ENCODE measurements around the gene TNC.

Gene TNC

DNA sequence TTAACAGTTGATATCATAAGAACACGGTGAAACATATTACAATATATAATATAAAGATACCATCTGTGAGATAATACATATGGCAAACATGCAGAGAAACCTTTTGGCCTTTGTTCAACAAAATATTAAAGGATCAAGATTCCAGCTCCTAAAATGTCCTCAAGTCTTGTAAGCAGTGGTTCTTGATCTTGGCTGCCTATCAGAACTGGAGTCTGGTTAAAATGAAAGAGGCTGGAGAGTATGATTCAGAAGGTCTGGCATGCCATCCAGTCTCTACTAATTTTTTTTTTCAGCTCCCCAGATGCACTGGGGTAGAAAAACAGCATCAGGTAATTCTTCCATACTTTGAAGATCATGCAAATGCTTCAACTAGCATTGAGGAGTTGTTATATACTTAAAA, 83.2 kb downstream of the TNC start:
- no peaks in the 10 kb centered on the region for H3K9me3 Mint-ChIP-seq
- peaks cover 26% of the 10 kb centered on the region for H3K4me1 Mint-ChIP-seq (ENCODE audit: low read depth)
- no peak for DNase-seq
- no peak overlapping the region for H3K4me3 Mint-ChIP-seq
- H3K27ac Mint-ChIP-seq, result peak overlapping the region; percentile 92
- H3K36me3 Mint-ChIP-seq (ENCODE audit: low read depth), result no peaks in the 10 kb centered on the region
- H3K27me3 Mint-ChIP-seq, result peaks cover 5% of the 10 kb centered on the region

DNA sequence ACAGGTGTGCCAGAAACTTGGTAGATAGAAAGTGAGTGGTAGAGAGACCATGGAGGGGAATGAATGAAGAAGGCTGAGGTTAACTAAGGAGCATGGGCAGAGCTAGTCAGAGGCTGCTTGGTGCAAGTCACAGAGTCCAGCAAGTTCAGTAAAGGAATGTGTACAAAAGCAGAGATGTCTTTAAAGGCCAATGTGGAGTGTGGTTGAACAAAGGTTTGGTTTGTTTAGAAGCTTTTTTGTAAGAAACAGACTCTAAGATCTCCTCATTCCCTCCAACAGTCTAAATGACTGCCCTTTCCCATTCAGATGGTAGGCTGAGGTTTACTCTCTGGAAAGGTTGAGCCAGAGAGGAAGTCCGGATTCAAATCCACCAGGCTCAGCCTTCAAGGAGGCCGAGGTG, 84.2 kb downstream of the TNC start:
- Mint-ChIP-seq H3K4me3 (no peak overlapping the region), H3K27ac (no peak overlapping the region), H3K4me1 (ENCODE audit: low read depth) (peaks cover 26% of the 10 kb centered on the region), H3K9me3 (no peaks in the 10 kb centered on the region), H3K27me3 (peaks cover 7% of the 10 kb centered on the region), H3K36me3 (ENCODE audit: low read depth) (no peaks in the 10 kb centered on the region)
- no peak for DNase-seq

DNA sequence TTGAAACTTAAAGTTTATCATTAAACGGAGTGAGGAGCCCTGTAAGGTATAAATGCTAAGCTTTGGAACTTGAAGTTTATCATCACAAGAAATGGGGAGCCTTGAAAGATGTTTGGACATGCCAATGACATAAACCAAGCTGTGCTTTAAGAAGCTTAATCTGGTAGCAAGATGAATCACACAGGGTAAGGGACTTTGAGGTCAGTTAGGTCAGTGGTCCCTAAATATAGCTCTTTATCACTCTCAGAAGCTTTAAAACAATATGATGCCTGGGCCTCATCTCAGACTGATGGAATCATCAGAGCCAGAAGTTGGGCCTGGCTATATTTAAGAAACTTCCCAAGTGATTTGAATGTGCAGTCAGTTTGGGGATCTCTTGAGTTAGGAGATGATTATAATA, 85.7 kb downstream of the TNC start:
- Mint-ChIP-seq H3K4me1 (ENCODE audit: low read depth) (peaks cover 26% of the 10 kb centered on the region), H3K36me3 (ENCODE audit: low read depth) (no peaks in the 10 kb centered on the region), H3K4me3 (no peak overlapping the region), H3K27ac (no peak overlapping the region), H3K9me3 (no peaks in the 10 kb centered on the region), H3K27me3 (peaks cover 9% of the 10 kb centered on the region)
- no peak for DNase-seq

DNA sequence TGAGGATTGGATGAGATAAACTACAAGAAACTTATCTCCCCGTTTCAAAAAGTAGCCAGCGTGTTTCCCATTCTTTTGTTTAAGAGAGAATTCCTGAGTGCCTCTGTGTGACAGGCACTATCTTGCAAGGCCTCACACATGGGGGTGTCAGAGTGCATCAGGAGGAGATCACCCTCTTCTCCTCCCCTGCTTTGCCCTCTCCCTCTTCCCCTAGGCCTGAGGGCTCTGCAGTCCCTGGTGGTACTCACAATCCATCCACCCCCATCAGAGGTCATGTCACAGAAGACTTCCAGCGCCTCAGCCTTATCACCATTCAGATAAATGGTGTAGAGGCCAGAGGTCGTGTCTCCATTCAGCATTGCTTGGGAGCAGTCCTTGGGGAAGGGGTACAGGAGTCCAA, 88.0 kb downstream of the TNC start:
- no peak overlapping the region for H3K4me3 Mint-ChIP-seq
- H3K36me3 Mint-ChIP-seq (ENCODE audit: low read depth), result no peaks in the 10 kb centered on the region
- no peak for DNase-seq
- no peak overlapping the region for H3K27ac Mint-ChIP-seq
- H3K4me1 Mint-ChIP-seq (ENCODE audit: low read depth), result peaks cover 3% of the 10 kb centered on the region
- peaks cover 17% of the 10 kb centered on the region for H3K27me3 Mint-ChIP-seq
- H3K9me3 Mint-ChIP-seq, result no peaks in the 10 kb centered on the region

DNA sequence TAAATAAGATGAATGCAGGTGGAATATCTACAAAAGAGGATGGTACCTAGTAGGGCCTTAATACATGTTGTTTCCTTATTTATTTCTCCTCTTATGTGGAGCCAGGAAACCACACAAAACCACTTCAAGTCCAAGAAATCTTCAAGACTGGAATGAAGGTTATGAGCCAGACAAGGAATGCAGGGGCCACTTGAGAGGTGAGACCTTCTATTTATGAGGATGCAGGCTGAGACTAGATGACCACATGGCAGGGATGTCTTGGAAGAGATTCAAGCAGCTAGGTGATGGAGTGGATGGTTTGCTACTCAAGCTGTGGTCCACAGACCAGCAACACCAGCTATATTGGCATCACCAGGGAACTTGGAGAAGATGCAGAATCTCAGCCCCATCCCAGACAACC, 92.2 kb downstream of the TNC start:
- no peak for DNase-seq
- Mint-ChIP-seq H3K27ac (no peak overlapping the region), H3K36me3 (ENCODE audit: low read depth) (no peaks in the 10 kb centered on the region), H3K27me3 (peaks cover 12% of the 10 kb centered on the region), H3K9me3 (no peaks in the 10 kb centered on the region), H3K4me1 (ENCODE audit: low read depth) (peaks cover 4% of the 10 kb centered on the region), H3K4me3 (no peak overlapping the region)

DNA sequence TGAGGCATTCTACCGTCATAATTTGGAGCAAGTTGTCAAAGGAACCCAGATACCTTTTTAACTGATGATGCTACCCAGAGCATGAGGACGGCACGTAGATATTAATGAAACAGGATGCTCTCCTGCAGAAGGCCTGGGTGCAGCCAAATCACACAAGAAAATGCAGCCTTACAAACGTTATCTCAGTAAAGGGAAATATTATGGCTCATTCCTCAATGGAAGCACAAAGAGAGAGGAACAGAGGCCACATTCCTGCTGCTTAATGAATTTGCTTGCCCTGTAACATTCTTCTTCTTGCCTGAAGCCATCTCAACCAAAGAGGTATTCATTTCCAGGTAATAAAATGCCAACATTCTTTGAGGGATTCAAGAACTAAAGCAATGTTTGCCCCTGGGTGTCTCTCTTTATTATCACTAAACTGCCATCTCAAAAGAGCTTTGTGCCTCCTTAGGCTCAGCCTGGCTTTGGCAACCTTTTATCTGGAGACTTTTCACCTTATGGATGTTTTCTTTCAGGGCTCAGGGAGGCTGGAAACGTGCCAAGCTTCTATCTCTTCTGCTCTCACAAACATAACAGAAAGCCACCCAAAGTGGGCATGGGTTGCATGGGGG, 92.9 kb downstream of the TNC start:
- no peak overlapping the region for H3K4me3 Mint-ChIP-seq
- H3K36me3 Mint-ChIP-seq (ENCODE audit: low read depth), result no peaks in the 10 kb centered on the region
- peaks cover 12% of the 10 kb centered on the region for H3K27me3 Mint-ChIP-seq
- no peak for DNase-seq
- H3K27ac Mint-ChIP-seq, result no peak overlapping the region
- H3K9me3 Mint-ChIP-seq, result no peaks in the 10 kb centered on the region
- H3K4me1 Mint-ChIP-seq (ENCODE audit: low read depth), result peaks cover 4% of the 10 kb centered on the region

DNA sequence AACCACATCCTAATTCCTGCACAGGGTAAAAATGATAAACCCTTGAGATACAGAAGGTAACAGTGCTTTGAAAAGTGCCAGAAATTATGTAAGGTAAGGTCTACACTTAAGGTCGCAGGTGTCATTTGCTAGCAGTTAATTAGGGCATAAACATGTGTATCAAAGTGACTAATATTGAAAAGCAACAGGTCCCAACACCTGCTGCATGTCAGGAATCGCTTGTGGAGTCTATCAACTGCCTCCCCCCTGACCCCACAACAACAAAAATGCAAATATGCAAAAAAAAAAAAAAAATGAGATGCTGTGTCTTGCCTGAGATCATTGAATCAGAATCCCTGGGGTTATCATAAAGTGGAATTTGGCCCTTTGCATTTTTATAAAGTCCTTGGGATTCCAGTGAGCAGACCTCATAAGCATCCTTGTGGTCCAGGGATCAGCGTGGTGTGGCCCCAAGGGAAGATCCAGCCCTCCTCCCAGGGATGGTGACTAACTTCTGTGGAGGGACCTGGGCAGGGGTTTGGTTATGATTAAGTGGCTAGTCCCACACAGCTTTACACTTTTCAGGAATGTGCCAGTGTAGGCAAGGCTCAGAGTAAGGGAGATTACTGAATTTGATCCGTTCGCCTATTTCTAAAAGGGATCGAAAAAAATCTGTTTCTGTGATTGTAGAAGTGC, 95.1 kb downstream of the TNC start:
- Mint-ChIP-seq H3K4me1 (ENCODE audit: low read depth) (peaks cover 6% of the 10 kb centered on the region), H3K4me3 (no peak overlapping the region), H3K9me3 (no peaks in the 10 kb centered on the region), H3K27ac (no peak overlapping the region), H3K27me3 (peaks cover 10% of the 10 kb centered on the region), H3K36me3 (ENCODE audit: low read depth) (no peaks in the 10 kb centered on the region)
- no peak for DNase-seq

DNA sequence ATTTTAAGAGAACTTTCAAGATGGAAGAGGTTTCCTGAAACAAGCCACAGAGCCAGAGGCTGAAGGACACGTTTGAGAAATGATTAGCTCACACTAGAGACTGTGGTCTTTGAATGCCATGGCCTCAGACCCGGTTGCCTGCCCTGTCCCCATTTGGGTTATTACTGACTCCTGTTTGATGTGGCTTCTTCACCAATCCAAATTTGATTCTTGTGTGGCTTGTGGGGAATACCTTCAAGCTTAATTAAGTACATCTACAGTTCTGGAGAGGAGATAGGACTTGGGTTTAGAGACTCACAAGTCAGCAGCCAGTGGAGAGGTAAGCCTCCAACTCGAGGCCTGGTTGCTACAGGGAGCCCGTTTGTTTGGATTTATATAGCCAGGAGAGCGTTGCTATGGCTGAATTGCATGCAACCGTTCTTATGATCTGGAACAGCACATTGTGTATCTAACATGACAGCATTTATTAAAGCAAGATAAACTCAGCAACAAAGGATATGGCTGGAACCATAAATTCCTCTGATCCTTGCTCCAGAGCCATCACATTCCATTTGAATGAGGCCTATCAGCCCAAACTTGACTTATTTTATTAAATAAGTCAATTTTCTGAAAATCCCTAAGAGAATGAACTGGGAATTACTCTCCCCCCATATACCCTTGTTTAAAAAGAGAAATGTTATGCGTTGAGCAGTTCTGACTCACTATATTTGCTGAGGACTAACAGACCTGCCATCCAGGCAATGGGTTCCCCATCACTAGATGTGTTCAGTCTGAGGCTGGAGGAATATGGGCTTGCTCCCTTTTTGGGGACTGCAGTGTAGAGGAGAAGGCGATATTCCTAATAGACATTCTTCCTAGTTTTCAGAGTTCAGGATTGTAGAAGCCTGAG, 99.2 kb downstream of the TNC start:
- Mint-ChIP-seq H3K4me3 (no peak overlapping the region), H3K36me3 (ENCODE audit: low read depth) (no peaks in the 10 kb centered on the region), H3K4me1 (ENCODE audit: low read depth) (peaks cover 16% of the 10 kb centered on the region), H3K9me3 (no peaks in the 10 kb centered on the region), H3K27ac (no peak overlapping the region), H3K27me3 (no peaks in the 10 kb centered on the region)
- no peak for DNase-seq

DNA sequence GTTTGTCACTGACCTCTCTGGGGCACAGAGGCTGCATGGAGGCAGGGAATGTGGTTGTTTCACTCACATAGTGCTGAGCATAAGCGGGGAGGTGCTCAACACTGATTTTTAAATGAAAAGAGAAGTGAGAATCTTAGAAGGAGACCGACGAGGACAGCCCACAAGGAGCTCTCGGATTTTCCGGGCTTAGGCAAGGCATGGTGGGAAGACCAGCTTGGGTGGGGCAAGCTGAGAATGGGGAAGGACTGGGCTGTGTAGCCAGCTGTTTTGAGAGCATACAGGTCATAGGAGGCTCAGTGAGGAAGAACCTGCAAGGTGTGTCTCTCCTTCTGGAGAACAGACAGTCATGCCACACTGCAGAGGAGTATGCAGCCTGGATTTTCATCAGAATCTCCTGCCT, 101.6 kb downstream of the TNC start:
- Mint-ChIP-seq H3K27me3 (no peaks in the 10 kb centered on the region), H3K27ac (no peak overlapping the region), H3K4me1 (ENCODE audit: low read depth) (peaks cover 35% of the 10 kb centered on the region), H3K36me3 (ENCODE audit: low read depth) (no peaks in the 10 kb centered on the region), H3K9me3 (no peaks in the 10 kb centered on the region), H3K4me3 (no peak overlapping the region)
- DNase-seq, result no peak

DNA sequence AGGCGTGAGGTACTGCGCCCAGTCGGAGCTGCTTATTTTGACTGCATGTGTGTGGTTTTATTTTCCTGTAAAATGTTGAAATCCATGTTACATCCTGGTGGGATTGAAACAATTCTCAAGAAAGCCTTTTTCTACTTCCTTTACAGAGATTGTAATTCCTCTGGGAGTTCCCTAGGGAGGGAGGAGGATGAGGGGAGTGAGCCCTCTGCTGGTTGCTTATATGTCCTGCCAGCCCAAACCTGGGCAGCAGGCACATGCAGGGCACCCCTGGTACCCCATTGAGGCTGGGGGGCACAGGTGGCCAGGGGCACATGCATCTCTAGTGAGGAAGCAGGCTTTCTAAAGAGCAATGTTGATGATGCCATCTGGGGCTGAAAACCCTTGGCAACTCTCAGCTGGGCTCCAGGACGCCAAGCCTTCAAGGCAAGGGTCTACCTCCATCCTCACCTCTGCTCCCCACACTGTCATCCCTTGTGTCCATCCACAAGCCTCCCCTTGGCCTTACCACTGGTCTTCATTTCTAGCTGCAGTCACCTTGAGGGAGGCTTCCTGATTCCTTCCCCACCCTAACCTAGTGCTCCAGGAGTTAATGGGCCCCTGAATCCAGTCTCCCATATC, 102.8 kb downstream of the TNC start:
- Mint-ChIP-seq H3K36me3 (ENCODE audit: low read depth) (no peaks in the 10 kb centered on the region), H3K9me3 (no peaks in the 10 kb centered on the region), H3K27me3 (no peaks in the 10 kb centered on the region), H3K4me1 (ENCODE audit: low read depth) (peaks cover 43% of the 10 kb centered on the region), H3K27ac (no peak overlapping the region), H3K4me3 (no peak overlapping the region)
- DNase-seq, result no peak

DNA sequence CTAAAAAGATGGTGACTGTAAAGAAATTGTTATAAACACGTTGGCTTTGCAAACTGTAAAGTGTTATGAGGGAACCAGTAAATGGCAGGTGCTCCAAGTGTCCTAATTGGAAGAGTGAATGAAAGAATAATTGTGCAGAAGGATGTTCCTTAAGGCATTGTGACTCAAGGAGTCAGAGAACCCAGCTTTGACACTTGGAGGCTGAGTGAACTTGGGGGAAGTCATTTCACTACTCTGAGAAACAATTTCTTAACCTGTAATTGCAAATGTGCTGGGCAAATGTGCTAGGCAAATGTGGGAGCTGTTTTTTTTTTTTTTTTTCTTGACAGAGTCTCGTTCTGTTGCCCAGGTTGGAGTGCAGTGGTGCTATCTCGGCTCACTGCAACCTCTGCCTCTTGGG, 103.5 kb downstream of the TNC start:
- Mint-ChIP-seq H3K27ac (peak overlapping the region; percentile 39), H3K36me3 (ENCODE audit: low read depth) (no peaks in the 10 kb centered on the region), H3K9me3 (no peaks in the 10 kb centered on the region), H3K4me3 (no peak overlapping the region), H3K4me1 (ENCODE audit: low read depth) (peaks cover 50% of the 10 kb centered on the region), H3K27me3 (no peaks in the 10 kb centered on the region)
- DNase-seq, result no peak

DNA sequence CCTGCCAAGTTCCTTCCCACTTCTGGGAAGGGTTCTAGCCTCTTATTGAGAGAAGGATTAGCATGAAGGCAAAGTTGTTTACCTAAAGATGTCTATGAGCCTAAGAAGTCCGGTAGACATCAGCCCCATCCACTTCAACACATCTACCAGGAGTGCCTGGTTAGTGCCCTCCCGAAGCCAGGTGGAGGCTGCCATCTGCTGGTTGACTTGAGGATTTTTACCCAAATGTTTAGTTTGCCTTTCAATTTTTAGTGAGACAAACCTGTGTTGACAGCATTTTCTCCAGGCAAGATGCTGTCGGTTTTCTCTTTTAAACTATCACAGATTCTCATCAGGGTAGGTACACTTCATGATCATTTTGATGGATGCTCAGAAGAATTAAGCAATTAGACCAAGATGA, 104.0 kb downstream of the TNC start:
- DNase-seq, result peak; percentile 81
- H3K4me3 Mint-ChIP-seq, result no peak overlapping the region
- no peaks in the 10 kb centered on the region for H3K9me3 Mint-ChIP-seq
- H3K27me3 Mint-ChIP-seq, result no peaks in the 10 kb centered on the region
- H3K4me1 Mint-ChIP-seq (ENCODE audit: low read depth), result peaks cover 54% of the 10 kb centered on the region
- H3K27ac Mint-ChIP-seq, result peak overlapping the region; percentile 42
- no peaks in the 10 kb centered on the region for H3K36me3 Mint-ChIP-seq (ENCODE audit: low read depth)

DNA sequence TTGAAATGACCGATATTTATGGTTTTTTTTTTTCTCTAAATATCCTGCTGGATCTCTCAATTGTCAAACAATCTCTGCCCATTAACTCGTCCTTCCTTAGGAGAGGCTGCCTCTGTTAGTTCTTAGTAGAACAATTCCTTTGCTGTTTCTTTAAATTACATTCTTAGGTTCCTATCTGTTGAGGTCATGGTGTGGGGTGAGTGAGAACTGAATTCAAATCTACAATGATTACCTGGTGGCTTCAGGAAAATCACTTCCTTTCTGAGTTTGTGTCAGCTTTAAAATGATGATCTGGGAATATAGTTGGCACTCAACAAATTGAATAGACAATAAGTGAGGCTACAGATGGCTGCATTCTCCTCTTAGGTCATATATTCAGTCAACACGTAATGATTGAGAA, 105.5 kb downstream of the TNC start:
- DNase-seq, result no peak
- no peaks in the 10 kb centered on the region for H3K36me3 Mint-ChIP-seq (ENCODE audit: low read depth)
- H3K27me3 Mint-ChIP-seq, result no peaks in the 10 kb centered on the region
- H3K4me1 Mint-ChIP-seq (ENCODE audit: low read depth), result peaks cover 66% of the 10 kb centered on the region
- H3K4me3 Mint-ChIP-seq, result no peak overlapping the region
- H3K9me3 Mint-ChIP-seq, result no peaks in the 10 kb centered on the region
- peak overlapping the region; percentile 5 for H3K27ac Mint-ChIP-seq

DNA sequence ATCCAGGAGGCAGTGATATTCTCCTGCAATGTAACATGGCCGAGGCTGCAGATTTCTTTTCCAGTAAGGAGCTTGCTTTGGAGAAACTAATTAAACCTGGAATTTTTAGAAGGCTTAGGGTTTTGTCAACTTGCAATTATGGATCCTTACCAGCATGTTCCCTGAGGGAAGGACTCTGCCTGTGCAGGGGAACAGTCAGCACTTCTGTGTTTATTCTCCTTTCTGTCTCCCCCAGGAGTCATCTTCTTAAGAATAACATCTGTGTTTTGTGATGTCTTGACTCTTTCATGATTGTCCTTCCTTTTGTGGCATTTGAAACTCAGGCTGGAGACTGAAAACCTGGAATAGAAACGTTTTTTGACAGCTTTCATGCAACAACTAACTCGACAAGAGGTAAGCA, 107.1 kb downstream of the TNC start:
- peaks cover 82% of the 10 kb centered on the region for H3K4me1 Mint-ChIP-seq (ENCODE audit: low read depth)
- H3K27ac Mint-ChIP-seq, result no peak overlapping the region
- no peaks in the 10 kb centered on the region for H3K36me3 Mint-ChIP-seq (ENCODE audit: low read depth)
- no peaks in the 10 kb centered on the region for H3K9me3 Mint-ChIP-seq
- H3K4me3 Mint-ChIP-seq, result no peak overlapping the region
- no peaks in the 10 kb centered on the region for H3K27me3 Mint-ChIP-seq
- DNase-seq, result no peak
